Stimulated activated CD8-positive, alpha-beta memory T cell treated with anti-CD3 and anti-CD28 coated beads, Interleukin-4, amount 100 ng/mL, for 48 hours (primary cell): Measurements from ENCODE around the gene TMEM129.
"Not testable (repeated sequence)": the region's sequence is repeated elsewhere in the genome, so short reads cannot be mapped to it uniquely, and the experiment has no call there.

Experiments used
- DNase-seq: peaks from one replicate; pipeline ENCODE4 v3.0.0-alpha.2; 2020

The TMEM129 gene

GRCh38 chr4:1691737-1692373 is 29.3 kb downstream of the TMEM129 start:
- DNase-seq, result no peak

DNA sequence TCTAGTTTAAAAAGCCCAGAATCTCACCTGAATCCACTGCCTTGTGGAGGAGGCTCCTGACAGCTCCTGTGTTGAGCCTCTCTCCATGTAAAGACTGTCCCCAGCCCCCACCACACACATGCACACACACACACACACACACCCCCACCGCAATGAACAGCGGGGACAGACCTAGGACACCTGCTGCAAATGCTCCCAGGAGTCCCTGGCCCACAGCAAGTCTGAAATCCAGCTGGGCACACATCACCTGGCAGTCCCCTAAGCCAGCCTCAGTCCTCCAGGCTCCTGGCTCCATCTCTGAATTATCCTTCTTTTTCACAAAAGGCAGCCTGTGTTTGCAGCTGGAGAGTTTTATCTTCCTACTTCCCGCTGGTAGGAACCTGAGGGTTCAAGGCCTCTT is 30.4 kb downstream of the TMEM129 start:
- DNase-seq, result no peak

DNA sequence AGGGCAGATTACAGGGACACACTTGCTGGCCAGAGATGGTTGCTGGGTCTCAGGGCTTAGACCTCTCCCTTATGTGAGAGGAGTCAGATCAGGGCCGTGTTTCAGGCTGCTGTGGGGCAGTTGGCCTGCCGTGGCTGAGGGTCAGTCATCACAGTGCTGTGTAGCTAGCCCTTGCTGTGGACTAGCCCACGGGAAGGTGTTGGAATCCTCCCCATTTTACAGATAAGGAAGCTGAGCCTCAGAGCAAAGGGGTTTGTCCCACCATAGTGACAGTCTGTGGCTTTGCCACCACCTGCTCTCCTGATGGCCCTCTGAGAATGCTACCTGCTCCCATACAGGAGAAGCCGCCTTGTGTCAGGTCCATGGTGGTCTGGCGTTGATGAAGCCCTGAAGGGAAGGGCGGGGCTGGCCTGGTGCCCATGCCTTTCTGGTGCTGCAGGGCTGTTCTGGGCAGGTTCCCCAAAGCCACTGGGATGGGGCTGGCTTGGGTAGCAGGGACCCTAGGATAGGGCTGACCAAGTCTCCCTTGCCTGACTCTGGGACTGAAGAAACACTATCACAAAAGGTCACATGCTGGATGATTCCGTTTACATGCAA is 34.6 kb downstream of the TMEM129 start:
- DNase-seq, result no peak

- no peak for DNase-seq
Measured at GRCh38 chr4:1685235-1686150, 35.6 kb downstream of the TMEM129 start.

DNA sequence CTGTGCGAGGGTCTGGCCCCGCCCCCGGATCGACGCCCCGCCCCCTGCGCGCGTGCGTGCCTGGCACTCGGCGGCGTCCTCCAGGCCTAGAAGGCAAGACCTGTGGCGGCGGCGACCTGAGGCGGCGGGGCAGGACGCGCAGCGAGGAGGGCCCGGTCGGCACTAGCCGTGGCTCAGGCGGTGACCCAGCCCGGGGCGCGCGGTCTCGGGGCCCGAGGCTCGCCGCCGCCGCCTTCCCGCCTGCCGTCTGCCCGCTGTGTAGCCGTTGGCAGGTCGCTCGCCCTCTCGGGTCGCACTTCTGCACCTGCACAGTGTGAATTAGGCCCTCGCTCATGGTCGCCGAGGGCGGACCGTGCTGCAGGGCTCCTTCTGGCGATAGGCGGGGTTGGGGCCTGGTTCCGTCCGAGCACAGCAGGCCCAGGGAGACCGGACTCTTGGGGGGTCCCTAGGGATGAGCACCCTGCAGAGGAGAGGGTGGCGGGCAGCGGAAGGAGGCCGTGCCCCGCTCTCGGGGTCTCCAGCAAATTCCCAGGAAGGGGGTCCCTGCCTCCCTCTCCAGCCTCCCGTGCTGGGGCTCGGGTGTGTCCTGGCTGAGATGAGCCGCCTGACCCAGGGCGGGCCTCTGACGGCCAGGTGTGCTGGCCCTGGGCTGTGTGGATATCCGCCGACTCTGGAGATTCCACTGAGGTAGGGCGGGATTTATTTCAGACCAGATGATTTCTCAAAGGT is 36.5 kb downstream of the TMEM129 start:
- DNase-seq, result peak; percentile 98

GRCh38 chr4:1683736-1684505 is 37.2 kb downstream of the TMEM129 start, which contains the start of gene FAM53A:
Gene FAM53A, minus strand, starts transcription at chr4:1684313. Its CDS starts 15,572 bp downstream, at chr4:1668741.
- peak; percentile 51 for DNase-seq

DNA sequence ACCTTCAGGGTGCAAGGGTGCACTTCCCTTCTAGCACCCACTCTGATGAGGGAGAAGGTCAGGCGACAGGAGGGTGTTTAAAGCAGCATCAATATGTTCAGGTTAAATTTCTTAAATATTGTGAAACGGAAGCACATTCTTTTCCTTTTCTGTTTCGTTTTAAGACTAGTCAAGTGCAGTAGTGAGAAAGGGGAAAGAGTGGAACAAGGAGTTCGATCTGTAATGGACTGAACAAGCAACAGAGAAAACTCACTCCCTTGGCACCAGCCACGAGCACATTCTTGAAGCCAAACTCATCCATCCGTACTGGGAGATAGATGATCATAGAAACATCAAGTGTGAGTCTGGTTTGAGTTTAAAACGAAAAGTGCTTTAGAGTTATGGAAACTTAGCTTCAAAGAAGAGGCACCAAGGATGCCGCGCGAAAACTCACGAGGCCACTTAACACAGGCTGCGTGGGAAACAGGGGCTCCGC is 37.8 kb downstream of the TMEM129 start:
- DNase-seq, result no peak

DNA sequence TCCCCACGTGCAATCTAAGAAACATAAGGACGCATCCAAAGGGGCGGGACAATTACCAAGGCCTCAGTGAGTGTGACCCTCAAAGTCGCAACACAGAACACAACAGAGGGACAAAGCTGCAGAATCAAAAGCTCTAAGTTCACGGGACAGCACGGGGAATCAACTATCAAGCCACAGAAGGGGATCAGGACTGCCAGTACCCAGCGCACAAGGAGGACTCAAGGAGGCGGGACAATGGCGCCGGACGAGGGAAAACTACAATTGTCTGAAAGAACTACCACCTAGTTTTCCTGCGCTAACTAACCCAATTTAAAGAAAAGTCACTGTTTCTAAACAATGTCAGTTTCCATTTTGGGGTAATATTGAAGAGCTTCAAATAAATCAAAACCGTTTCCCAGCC is 38.3 kb downstream of the TMEM129 start:
- DNase-seq, result no peak

DNA sequence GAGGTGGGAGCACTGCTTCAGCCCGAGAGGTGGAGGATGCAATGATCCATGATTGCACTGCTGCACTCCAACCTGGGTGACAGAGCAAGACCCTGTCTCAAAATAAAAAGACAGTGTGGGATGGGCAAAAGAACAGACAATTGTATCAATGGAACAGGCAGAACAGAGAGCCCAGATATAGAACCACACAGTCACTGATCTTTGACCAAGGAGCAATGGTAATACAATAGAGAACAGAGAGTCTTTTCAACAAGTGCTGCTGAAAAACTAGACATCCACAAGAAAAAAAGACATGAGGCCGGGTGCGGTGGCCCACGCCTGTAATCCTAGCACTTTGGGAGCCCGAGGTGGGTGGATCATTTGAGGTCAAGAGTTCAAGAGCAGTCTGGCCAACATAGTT is 42.9 kb downstream of the TMEM129 start:
- no peak for DNase-seq

DNA sequence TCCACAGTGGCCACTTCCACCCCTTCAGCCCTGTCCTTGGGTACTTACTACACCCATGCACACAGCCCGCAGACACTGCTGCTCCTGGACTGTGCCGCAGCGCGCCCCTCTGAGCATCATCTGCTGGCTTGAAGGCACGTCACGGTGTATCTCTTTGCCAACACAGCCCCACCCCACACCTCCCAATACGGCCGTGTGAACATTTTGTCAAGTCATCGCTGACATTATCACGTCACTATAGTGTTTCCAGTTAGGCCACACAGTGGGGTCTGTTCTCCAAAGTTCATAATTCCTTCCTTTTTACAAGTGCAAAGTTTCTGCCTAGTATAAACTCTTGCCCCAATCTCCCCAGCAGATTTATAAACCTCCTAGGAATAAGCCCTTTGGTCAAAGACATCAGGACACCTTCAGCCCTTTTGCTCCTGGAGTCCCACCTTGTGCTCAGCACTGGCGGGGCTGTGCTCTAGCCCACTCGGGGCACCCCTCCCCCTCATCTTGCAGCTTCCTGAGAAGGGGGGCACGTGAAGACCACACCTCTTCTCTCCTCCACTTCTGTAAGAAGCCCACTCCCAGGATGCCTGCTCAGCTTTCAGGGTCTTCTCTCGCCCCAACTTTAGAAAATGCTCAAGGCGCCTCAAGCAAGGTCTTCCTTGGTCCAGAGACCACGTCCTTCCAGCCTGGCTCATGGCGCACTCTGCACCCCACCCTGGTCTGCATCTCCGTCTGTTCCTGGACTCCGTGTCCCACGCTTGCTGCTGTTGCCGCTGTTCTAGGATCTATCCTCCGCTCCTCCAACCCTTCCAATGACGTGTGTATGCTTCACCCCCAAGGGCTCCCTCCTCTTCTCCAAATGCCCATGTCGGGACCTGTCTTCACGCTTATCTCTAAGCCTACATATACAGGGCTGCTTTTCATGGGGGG is 44.3 kb downstream of the TMEM129 start:
- no peak for DNase-seq

- no peak for DNase-seq
Measured at GRCh38 chr4:1675802-1676137, 45.4 kb downstream of the TMEM129 start.

DNA sequence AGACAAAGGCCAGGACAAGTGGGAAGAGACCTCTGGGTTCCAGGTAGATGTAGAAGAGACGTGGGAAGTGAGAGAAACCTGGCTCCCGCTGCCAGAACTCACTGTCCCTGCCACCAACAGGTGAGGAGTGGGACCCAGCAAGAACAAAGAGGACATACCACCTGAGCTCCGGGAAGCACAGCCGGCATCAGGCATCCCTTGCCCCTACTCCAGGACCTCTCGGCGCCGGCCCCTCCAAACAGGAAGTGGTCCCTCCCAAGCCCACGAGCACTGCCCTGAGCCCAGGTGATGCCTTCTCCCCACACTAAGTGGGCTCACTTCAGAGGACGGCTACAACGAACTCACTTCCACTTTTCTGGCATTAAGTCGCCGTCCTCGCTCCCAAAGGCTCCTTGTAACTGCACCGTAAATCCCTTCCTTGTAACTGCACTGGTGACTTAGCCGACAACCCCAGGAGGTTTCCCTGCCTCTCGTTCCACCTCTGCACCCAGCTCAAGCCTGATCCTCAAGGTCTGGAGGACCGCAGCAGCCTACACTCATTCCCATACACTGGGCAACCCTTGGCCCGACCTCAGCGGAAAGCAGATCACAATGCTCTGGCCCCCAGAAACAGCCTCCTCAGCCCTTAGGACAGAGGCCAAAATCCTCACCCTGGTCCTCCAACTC is 45.9 kb downstream of the TMEM129 start:
- no peak for DNase-seq

DNA sequence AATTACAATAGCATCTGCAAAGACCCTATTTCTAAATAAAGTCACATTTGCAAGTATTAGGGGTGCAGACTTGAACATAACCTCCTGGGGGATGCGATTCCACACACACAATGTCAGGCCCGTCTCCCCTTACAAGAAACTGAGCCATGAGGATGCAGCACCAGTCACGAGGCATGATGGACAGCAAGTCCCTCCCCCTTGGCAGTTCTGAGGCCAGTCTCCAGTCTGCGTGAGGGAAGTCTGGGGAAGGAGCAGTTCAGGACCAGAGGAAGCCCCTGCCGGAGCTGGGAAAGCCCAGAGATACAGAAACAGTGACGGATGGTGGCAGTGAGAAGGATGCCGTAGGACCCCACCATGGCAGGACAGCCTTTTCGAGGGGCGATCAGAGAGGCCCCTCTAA is 46.4 kb downstream of the TMEM129 start:
- no peak for DNase-seq

DNA sequence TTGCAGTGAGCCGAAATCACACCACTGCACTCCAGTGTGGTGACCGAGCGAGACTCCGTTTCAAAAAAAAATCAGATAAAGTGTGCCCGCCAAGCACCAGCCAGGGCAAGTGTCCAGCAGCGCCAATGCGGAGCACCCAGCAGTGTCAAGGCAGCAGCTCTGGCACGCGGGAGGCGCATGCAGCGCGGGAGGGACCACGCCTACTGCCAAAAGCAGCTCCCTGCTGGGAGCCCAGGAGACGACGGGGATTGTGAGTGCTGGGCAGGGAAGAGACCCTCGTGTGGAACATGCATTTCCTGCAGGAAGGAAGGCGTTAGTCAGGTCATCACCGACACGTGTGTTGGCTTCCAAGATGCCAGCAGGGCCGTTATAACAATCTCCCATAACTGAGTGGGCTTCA is 47.5 kb downstream of the TMEM129 start:
- no peak for DNase-seq

DNA sequence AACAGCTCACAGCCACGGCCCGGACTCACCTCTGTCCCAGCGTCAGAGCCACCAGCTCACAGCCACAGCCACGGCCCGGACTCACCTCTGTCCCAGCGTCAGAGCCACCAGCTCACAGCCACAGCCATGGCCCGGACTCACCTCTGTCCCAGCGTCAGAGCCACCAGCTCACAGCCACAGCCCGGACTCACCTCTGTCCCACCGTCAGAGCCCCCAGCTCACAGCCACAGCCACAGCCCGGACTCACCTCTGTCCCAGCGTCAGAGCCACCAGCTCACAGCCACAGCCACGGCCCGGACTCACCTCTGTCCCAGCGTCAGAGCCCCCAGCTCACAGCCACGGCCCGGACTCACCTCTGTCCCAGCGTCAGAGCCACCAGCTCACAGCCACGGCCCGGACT is 50.1 kb downstream of the TMEM129 start:
- not testable (repeated sequence) for DNase-seq

GRCh38 chr4:1670279-1670678 is 50.8 kb downstream of the TMEM129 start:
- no peak for DNase-seq

DNA sequence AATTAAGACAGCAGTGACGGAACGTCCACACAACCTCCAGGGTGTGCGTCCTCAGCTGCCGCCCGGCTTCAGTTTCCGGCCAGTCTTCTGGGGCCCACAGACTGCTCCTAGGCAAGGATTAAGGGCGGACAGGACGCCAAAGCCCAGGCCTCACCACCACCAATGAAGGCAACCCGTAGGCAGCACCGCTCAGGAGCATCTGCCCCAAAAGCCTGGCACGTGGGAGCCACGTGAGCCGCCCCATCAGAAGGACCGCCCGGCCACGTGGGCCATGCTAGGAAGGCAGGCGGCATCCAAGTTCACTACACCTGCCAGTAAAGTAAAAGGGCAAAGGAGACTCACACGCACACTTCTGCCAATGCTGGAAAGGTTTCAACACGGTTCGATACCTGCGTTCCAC is 51.3 kb downstream of the TMEM129 start:
- no peak for DNase-seq

DNA sequence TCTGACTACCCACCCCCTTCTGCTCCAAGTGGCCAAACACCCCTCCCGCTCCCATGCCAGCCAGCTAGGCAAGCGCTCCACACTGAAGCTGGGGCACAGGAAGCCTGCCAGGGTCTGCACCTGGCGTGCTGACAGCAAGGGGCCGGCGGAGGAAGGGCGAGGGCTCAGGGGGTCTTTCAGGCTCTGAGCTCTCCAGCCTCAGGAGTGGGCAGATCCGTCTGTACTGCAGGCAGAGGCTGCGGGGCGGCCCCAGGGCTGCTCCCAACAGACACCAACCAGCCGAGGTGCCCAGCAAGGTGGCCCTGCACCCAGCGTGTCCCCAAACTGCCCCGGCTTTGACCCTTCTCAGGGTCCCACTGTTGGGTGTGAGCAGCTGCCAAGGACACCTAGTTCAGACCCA is 51.9 kb downstream of the TMEM129 start:
- no peak for DNase-seq

- no peak for DNase-seq
Measured at GRCh38 chr4:1668488-1668840, 52.7 kb downstream of the TMEM129 start.

GRCh38 chr4:1667273-1667672 is 53.9 kb downstream of the TMEM129 start:
- DNase-seq, result no peak

- no peak for DNase-seq
Measured at GRCh38 chr4:1666391-1666790, 54.7 kb downstream of the TMEM129 start.
